HCT116 (cell line): ENCODE results near the gene CAMKK1. TPM values are rescaled to one million over a fixed set of nuclear protein-coding genes. Genes with fewer than 3 reads are reported as not detected.

ENCODE experiments used
- ATAC-seq: fragments of 200-7000 bp; cut with Tn5 transposase; 2 replicates; pipeline ENCODE4 v1.9.1; 2020; ENCODE audit warnings: mild to moderate bottlenecking, moderate library complexity
- BruUV-seq: library from RNA; stranded (reverse); fragments of 400-500 nt; replicated peaks from 2 replicates; lab custom pipeline; 2021; lab: Mats Ljungman, UMichigan
- CTCF ChIA-PET: fragments of 300-600 bp; sonication (Branson Sonifier 250); formaldehyde crosslinking; loops from one replicate; lab custom pipeline; 2021; ENCODE audit warnings: antibody characterized with exemption; lab: Charles Lee
- POLR2A ChIA-PET: fragments of 300-600, 350-600 bp; sonication (Branson Sonifier 250); formaldehyde crosslinking; loops from one replicate; lab custom pipeline; 2021; ENCODE audit warnings: antibody characterized with exemption; lab: Charles Lee
- RAD21 ChIA-PET, 2 experiments: fragments of 300-600 bp; sonication (Branson Sonifier 250); formaldehyde crosslinking; loops; one replicate each; lab custom pipeline; 2023; ENCODE audit warnings: low total read pairs in 2 of 2; ENCODE audit not compliant: uncharacterized antibody in 2 of 2, unreplicated experiment in 2 of 2, low non-redundant PET in 1 of 2; lab: Charles Lee
- DNase-seq: peaks from one replicate; pipeline ENCODE4 v3.0.0-alpha.2; 2010; ENCODE audit warnings: low read depth, low spot score
- H2AFZ ChIP-seq: fragments of 200-600 bp; shearing (Covaris generic), sonication (generic); 2 replicates; pipeline ENCODE4 v1.6.1; 2017; ENCODE audit warnings: low read depth, mixed run types, mixed read lengths, antibody characterized with exemption, low read length; ENCODE audit not compliant: poor library complexity, severe bottlenecking
- H3K27ac ChIP-seq: 2 replicates; pipeline ENCODE4 v1.5.1; 2012; ENCODE audit warnings: low read depth, low read length
- H3K27me3 ChIP-seq: fragments of 200-600 bp; sonication (generic); 2 replicates; pipeline ENCODE4 v1.6.1; 2016; ENCODE audit warnings: mixed run types, low read length, mixed read lengths; ENCODE audit not compliant: insufficient read depth
- H3K36me3 ChIP-seq, 2 experiments: fragments of 200-500 bp in 1 of 2; fragments of 200-600 bp in 1 of 2; sonication (Bioruptor generic) in 1 of 2; sonication (generic) in 1 of 2; 2 replicates each; pipeline versions ENCODE4 v1.5.1 to v1.6.1; 2014 to 2016; ENCODE audit warnings: low read length in 2 of 2, inconsistent platforms in 1 of 2, mixed read lengths in 1 of 2, mixed run types in 1 of 2; ENCODE audit not compliant: insufficient read depth in 2 of 2, control insufficient read depth in 1 of 2
- H3K4me1 ChIP-seq, 2 experiments: fragments of 200-600 bp in 1 of 2; sonication (generic) in 1 of 2; 2 replicates each; pipeline versions ENCODE4 v1.5.1 to v1.6.1; 2012 to 2017; ENCODE audit warnings: low read length in 2 of 2, inconsistent platforms in 1 of 2, mild to moderate bottlenecking in 1 of 2, mixed read lengths in 1 of 2, mixed run types in 1 of 2, moderate library complexity in 1 of 2; ENCODE audit not compliant: insufficient read depth in 2 of 2, control insufficient read depth in 1 of 2
- H3K4me2 ChIP-seq: fragments of 200-600 bp; sonication (generic); 2 replicates; pipeline ENCODE4 v1.6.1; 2017; ENCODE audit warnings: mixed run types, low read length, mixed read lengths
- H3K4me3 ChIP-seq, 2 experiments: fragments of 200-600 bp in 1 of 2; sonication (generic) in 1 of 2; replicated peaks in 1 of 2; 2 replicates each; pipeline ENCODE4 v1.5.1; 2011 to 2016; ENCODE audit warnings: low read length in 2 of 2, control low read depth in 1 of 2, low read depth in 1 of 2, mild to moderate bottlenecking in 1 of 2, mixed read lengths in 1 of 2, mixed run types in 1 of 2
- H3K79me2 ChIP-seq: fragments of 200-600 bp; sonication (generic); 2 replicates; pipeline ENCODE4 v1.6.1; 2017; ENCODE audit warnings: mild to moderate bottlenecking, mixed run types, low read length, moderate library complexity, mixed read lengths; ENCODE audit not compliant: insufficient read depth
- H3K9ac ChIP-seq: fragments of 200-600 bp; sonication (generic); 2 replicates; pipeline ENCODE4 v1.6.1; 2016; ENCODE audit warnings: low read length, mixed read lengths
- H3K9me2 ChIP-seq: fragments of 200-600 bp; sonication (generic), shearing (Covaris generic); 2 replicates; pipeline ENCODE4 v1.6.1; 2017; ENCODE audit warnings: mixed run types, mild to moderate bottlenecking, moderate library complexity; ENCODE audit not compliant: insufficient read depth
- H3K9me3 ChIP-seq, 2 experiments: fragments of 200-500 bp in 1 of 2; fragments of 200-600 bp in 1 of 2; sonication (Bioruptor generic) in 1 of 2; sonication (generic) in 1 of 2; 2 replicates each; pipeline ENCODE4 v1.6.1; 2014 to 2017; ENCODE audit warnings: low read length in 2 of 2, mixed read lengths in 2 of 2, inconsistent platforms in 1 of 2, low read depth in 1 of 2, mild to moderate bottlenecking in 1 of 2, mixed run types in 1 of 2, moderate library complexity in 1 of 2; ENCODE audit not compliant: control insufficient read depth in 1 of 2, insufficient read depth in 1 of 2
- H4K20me1 ChIP-seq: fragments of 200-600 bp; sonication (generic), shearing (Covaris generic); 2 replicates; pipeline ENCODE4 v1.6.1; 2017; ENCODE audit warnings: mixed run types, mild to moderate bottlenecking, moderate library complexity; ENCODE audit not compliant: insufficient read depth
- CBX3 ChIP-seq: IDR thresholded peaks from 2 replicates; pipeline ENCODE4 v1.6.1; 2012; ENCODE audit warnings: low read depth
- CEBPB ChIP-seq: IDR thresholded peaks from 2 replicates; pipeline ENCODE4 v1.6.1; 2012; ENCODE audit warnings: low read depth
- ELF1 ChIP-seq: IDR thresholded peaks from 2 replicates; pipeline ENCODE4 v1.6.1; 2012; ENCODE audit warnings: low read depth, borderline replicate concordance
- EZH2 ChIP-seq: fragments of 200-600 bp; sonication (generic); IDR thresholded peaks from 2 replicates; pipeline ENCODE4 v1.6.1; 2017; ENCODE audit warnings: antibody characterized with exemption, mixed run types
- EZH2phosphoT487 ChIP-seq: fragments of 200-600 bp; IDR thresholded peaks from 2 replicates; pipeline ENCODE4 v1.6.1; 2018; ENCODE audit warnings: antibody characterized with exemption, borderline replicate concordance
- FOSL1 ChIP-seq: IDR thresholded peaks from 2 replicates; pipeline ENCODE4 v1.6.1; 2012; ENCODE audit warnings: low read depth
- POLR2A ChIP-seq: IDR thresholded peaks from 2 replicates; pipeline ENCODE4 v1.7.0; 2011; ENCODE audit warnings: borderline replicate concordance; ENCODE audit not compliant: insufficient read depth, insufficient read length; ENCODE audit errors: extremely low read depth
- POLR2AphosphoS5 ChIP-seq: IDR thresholded peaks from 2 replicates; pipeline ENCODE4 v1.6.1; 2011; ENCODE audit warnings: mild to moderate bottlenecking, low read depth, low read length, moderate library complexity
- RAD21 ChIP-seq: IDR thresholded peaks from 2 replicates; pipeline ENCODE4 v1.6.1; 2012; ENCODE audit warnings: low read depth, mild to moderate bottlenecking
- SIN3A ChIP-seq: IDR thresholded peaks from 2 replicates; pipeline ENCODE4 v1.6.1; 2012; ENCODE audit warnings: low read depth
- SP1 ChIP-seq: IDR thresholded peaks from 2 replicates; pipeline ENCODE4 v1.6.1; 2012; ENCODE audit warnings: low read depth
- SRF ChIP-seq: IDR thresholded peaks from 2 replicates; pipeline ENCODE4 v1.6.1; 2012; ENCODE audit warnings: low read depth
- YY1 ChIP-seq: IDR thresholded peaks from 2 replicates; pipeline ENCODE4 v1.6.1; 2011; ENCODE audit warnings: low read length, low read depth, moderate library complexity, mild to moderate bottlenecking; ENCODE audit not compliant: insufficient replicate concordance; ENCODE audit errors: extremely low read depth
- intact Hi-C: fragments of 100-400 bp; cut with micrococcal nuclease; formaldehyde crosslinking; loops from 2 replicates; pipeline ENCODE4 v1.10.0; 2022
- total RNA-seq: library from RNA; stranded (reverse); gene quantifications from one replicate; pipeline ENCODE4 v1.2.1, GENCODE V29; 2021; ENCODE audit not compliant: unreplicated experiment
- TF ChIP-seq, protein P1 (sequence below): IDR thresholded peaks from 2 replicates; pipeline ENCODE4 v1.6.1; 2011; ENCODE audit warnings: mild to moderate bottlenecking, low read length, moderate library complexity; ENCODE audit not compliant: insufficient replicate concordance; ENCODE audit errors: extremely low read depth
- TF ChIP-seq, protein P2 (sequence below): IDR thresholded peaks from 2 replicates; pipeline ENCODE4 v1.6.1; 2012
- TF ChIP-seq, protein P3 (sequence below): IDR thresholded peaks from 2 replicates; pipeline ENCODE4 v1.6.1; 2012

The CAMKK1 gene
- total RNA-seq, 1 experiment from 2014 or later, result 10.6 TPM

DNA sequence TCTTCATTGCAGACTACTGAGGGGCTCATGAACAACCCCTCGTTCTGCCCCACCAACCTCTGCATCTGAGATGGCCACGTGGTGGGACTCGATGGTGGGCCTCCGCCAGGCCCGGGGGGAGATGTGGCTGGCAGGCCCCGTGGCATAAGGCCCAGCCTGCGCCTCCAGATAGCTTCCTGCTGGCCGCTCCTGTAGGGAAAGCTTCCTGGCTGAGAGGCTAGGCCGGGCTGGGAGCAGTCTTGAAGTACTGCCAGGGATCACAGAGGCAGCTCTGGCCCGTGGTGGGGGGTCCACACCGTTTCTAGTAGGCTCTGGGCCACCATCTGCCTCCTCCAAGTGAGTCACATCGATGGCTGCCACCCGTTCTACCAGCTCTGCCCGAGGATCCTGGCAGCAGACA is 7.6 kb downstream of the CAMKK1 start:
- H3K9me2 ChIP-seq, result no peaks in the 10 kb centered on the region
- no peaks in the 10 kb centered on the region for H4K20me1 ChIP-seq
- H3K27me3 ChIP-seq, result no peaks in the 10 kb centered on the region
- no peak overlapping the region for H3K4me3 ChIP-seq
- H3K4me2 ChIP-seq, result 0 out of 2 replicates have a peak overlapping the region, but pooled peaks have one; percentile 61
- TF ChIP-seq, protein P1, sequence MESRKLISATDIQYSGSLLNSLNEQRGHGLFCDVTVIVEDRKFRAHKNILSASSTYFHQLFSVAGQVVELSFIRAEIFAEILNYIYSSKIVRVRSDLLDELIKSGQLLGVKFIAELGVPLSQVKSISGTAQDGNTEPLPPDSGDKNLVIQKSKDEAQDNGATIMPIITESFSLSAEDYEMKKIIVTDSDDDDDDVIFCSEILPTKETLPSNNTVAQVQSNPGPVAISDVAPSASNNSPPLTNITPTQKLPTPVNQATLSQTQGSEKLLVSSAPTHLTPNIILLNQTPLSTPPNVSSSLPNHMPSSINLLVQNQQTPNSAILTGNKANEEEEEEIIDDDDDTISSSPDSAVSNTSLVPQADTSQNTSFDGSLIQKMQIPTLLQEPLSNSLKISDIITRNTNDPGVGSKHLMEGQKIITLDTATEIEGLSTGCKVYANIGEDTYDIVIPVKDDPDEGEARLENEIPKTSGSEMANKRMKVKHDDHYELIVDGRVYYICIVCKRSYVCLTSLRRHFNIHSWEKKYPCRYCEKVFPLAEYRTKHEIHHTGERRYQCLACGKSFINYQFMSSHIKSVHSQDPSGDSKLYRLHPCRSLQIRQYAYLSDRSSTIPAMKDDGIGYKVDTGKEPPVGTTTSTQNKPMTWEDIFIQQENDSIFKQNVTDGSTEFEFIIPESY, result no peak
- no peak for TF ChIP-seq SP1
- TF ChIP-seq CBX3, result no peak
- TF ChIP-seq, protein P2, sequence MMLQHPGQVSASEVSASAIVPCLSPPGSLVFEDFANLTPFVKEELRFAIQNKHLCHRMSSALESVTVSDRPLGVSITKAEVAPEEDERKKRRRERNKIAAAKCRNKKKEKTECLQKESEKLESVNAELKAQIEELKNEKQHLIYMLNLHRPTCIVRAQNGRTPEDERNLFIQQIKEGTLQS, result no peak
- TF ChIP-seq YY1, result no peak
- TF ChIP-seq POLR2A, result no peak
- no peak for TF ChIP-seq FOSL1
- no peak for TF ChIP-seq EZH2phosphoT487
- TF ChIP-seq, protein P3, sequence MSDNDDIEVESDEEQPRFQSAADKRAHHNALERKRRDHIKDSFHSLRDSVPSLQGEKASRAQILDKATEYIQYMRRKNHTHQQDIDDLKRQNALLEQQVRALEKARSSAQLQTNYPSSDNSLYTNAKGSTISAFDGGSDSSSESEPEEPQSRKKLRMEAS, result no peak
- no peak for TF ChIP-seq SRF
- TF ChIP-seq RAD21, result no peak
- TF ChIP-seq CEBPB, result no peak
- TF ChIP-seq POLR2AphosphoS5, result no peak
- no peak for TF ChIP-seq SIN3A
- no peak for TF ChIP-seq EZH2
- TF ChIP-seq ELF1, result no peak
- ATAC-seq (no peak), DNase-seq (no peak)
- H2AFZ ChIP-seq, result no peak overlapping the region
- POLR2A ChIA-PET, result no interaction called here
- H3K9me3 ChIP-seq, result no peaks in the 10 kb centered on the region
- peaks cover 4 to 13% of the 10 kb centered on the region in 2 experiments; a peak in 2 of 4 replicates for H3K36me3 ChIP-seq
- H3K4me1 ChIP-seq, result peaks cover 42 to 49% of the 10 kb centered on the region in 2 experiments
- RAD21 ChIA-PET, result interaction anchor here in 1 of 2 experiments (0.6 kb wide), 1 partner anchor 117 kb away, joined by 3 read pairs; no protein-coding TSS in a partner anchor
- CTCF ChIA-PET, result interaction anchor here (0.8 kb wide), 1 partner anchor 29 kb away, joined by 3 read pairs; no protein-coding TSS in a partner anchor
- intact Hi-C loops, result no loop called here
- H3K79me2 ChIP-seq, result peaks cover 16% of the 10 kb centered on the region; the same call in 1 of the 2 replicates
- no TSS peak for BruUV-seq
- 0 out of 2 replicates have a peak overlapping the region, but pooled peaks have one; percentile 22 for H3K27ac ChIP-seq
- H3K9ac ChIP-seq, result no peak overlapping the region; the same call in 1 of the 2 replicates
